GM12891 (cell line): ENCODE measurements around the gene ZFP36L2.
"Not testable (repeated sequence)": the region's sequence is repeated elsewhere in the genome, so short reads cannot be mapped to it uniquely, and the experiment has no call there.

Experiments
- DNase-seq: peaks from one replicate; pipeline ENCODE4 v3.0.0; 2011; ENCODE audit warnings: low spot score; ENCODE audit not compliant: insufficient read length
- FAIRE-seq: peaks from 2 replicates; lab custom pipeline; 2011; peaks lifted over from hg19 to GRCh38; lab: Jason Lieb, UNC
- PAX5 ChIP-seq: IDR thresholded peaks from 2 replicates; pipeline ENCODE4 v1.6.1; 2011; ENCODE audit warnings: low read length, moderate library complexity, mild to moderate bottlenecking; ENCODE audit not compliant: insufficient read depth, severe bottlenecking
- POLR2A ChIP-seq: IDR thresholded peaks from 2 replicates; pipeline ENCODE4 v1.6.1; 2011; ENCODE audit warnings: low read depth, low read length, control low read depth
- POLR2AphosphoS5 ChIP-seq: IDR thresholded peaks from 2 replicates; pipeline ENCODE4 v1.6.1; 2011; ENCODE audit warnings: low read depth, low read length, control low read depth
- POU2F2 ChIP-seq: IDR thresholded peaks from 2 replicates; pipeline ENCODE4 v1.6.1; 2011; ENCODE audit warnings: low read depth, mild to moderate bottlenecking, control low read depth, low read length, moderate library complexity
- SPI1 ChIP-seq: IDR thresholded peaks from 2 replicates; pipeline ENCODE4 v1.6.1; 2011; ENCODE audit warnings: low read depth, low read length, control low read depth
- TAF1 ChIP-seq: IDR thresholded peaks from 2 replicates; pipeline ENCODE4 v1.6.1; 2011; ENCODE audit warnings: low read depth, low read length, control low read depth

ZFP36L2 gene

DNA sequence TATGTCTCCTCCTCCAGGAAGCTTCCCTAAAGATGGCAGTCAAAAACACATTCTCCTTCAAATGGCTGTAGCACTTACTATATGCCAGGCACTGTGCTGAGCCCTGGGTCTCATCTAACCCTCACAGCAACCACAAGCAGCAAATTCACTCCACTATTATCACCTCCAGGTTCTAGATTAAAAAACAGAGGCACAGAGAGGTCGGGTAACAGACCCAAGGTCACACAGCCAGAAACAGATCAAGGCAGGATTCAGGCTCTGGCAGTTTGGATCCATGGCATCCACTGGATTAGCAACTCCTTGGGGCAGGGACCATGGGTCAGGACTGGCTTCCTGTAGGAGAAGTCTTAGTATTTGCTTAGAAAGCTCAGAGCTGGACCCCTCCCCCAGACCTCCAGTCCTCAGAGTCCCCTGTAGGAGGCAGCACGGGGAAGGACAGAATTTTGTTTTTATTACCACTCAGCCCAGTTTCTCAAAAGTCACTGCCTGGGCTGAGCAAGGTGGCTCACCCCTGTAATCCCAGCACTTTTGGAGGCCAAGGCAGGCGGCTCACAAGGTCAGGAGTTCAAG, 34.4 kb downstream of the ZFP36L2 start:
- DNase-seq (no peak), FAIRE-seq (no peak)
- TF ChIP-seq POU2F2, result no peak
- no peak for TF ChIP-seq POLR2AphosphoS5
- TF ChIP-seq SPI1, result no peak
- no peak for TF ChIP-seq TAF1
- TF ChIP-seq PAX5, result no peak
- no peak for TF ChIP-seq POLR2A

DNA sequence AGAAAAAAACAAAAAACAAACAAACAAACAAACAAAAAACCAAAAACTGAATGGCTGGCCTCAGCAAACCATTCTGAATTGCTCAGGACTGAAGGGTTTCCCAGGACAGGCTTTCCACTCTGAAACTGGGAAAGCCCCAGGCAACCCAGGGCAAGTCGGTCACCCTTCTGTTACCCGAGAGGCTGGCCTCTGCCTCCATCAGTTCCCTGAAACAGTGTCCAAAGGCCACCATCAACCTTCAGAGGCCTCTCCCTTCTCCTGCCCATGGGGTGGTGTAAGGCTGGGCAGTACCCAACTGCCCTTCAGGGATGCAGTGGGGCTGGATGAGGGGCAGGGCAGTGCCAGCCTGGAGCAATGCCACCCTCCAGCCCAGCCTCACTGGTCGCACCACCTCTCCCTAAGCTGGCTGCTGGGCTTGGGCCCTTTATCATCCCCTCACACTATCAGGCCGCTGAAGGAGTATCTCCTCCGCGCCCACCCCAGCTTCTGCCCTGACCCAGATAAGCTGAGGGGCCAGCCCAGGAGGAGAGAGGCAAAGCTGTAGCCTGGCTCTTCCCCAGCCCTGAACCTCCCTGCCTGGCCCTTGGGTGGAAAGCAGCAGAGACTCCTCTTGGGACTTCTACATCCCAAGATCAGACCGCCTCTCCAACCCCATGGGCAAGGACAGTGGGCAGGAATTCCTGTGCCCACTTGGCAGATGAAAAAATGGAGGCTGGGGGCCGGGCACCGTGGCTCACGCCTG, 35.9 kb downstream of the ZFP36L2 start:
- FAIRE-seq, result no peak
- no peak for DNase-seq
- no peak for TF ChIP-seq POLR2A
- TF ChIP-seq SPI1, result no peak
- TF ChIP-seq POU2F2, result no peak
- no peak for TF ChIP-seq PAX5
- no peak for TF ChIP-seq POLR2AphosphoS5
- TF ChIP-seq TAF1, result no peak

- FAIRE-seq, DNase-seq: not testable (repeated sequence)
These were observed 36.5 kb downstream of the ZFP36L2 start for GRCh38 chr2:43189861-43190260.

DNA sequence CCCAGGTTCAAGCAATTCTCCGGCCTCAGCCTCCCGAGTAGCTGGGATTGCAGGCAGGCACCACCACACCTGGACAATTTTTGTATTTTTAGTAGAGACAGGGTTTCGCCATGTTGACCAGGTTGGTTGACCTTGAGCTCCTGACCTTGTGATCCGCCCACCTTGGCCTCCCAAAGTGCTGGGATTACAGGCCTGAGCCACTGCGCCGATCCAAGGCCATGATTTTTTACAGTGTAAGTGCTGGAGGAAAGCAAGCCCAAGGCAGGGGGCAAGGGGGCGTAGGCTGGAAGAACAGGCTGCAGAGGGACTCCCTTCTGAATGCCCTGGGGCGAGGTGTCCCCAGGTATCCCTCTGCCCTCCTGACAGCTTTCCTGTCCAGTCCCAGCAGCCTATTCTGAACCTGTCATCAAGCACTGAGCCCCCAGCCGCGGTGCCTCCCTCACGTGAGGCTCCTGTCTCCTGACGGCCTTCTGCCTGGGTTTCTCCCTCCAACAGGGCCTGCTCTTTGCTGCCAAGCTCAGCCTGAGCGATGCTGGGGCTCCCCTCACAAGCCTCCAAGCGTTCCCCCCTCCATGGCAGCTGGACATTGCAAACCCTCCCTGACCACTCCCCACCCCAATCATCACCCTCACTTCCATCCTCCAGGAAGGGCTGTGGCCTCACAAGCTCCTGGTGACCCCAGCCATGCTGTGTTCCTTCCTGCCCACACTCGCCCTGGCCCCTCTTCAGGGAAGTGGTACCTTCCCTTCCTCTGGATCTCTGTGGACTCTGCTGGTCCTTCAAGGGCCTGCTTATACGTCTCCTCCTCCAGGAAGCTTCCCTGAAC, 37.6 kb downstream of the ZFP36L2 start:
- TF ChIP-seq TAF1 (no peak), SPI1 (no peak), POLR2AphosphoS5 (no peak), PAX5 (no peak), POLR2A (no peak), POU2F2 (no peak)
- no peak for DNase-seq
- no peak for FAIRE-seq

- TF ChIP-seq SPI1 (no peak), PAX5 (no peak), POU2F2 (no peak), POLR2A (no peak), TAF1 (no peak), POLR2AphosphoS5 (no peak)
- FAIRE-seq, result no peak
- no peak for DNase-seq
These were observed 39.6 kb downstream of the ZFP36L2 start for GRCh38 chr2:43186679-43187374.

DNA sequence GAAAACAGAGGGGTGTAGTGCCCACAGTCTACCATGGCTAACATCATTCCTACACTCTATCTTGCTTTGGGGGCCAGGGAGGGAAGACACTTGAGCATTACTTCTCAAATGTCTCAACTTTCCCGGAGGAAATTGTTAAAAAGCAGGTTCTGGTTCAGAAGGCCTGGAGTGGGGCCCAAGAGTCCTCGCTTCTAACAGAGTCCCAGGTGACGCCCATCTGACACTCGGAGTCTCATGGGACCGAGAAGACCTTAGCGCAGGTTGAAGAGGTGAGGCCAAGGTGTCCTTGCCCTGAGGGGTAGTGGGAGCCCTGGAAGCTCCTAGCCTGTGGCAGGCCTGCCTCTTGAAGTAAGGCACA, 40.1 kb downstream of the ZFP36L2 start:
- FAIRE-seq (no peak), DNase-seq (no peak)
- no peak for TF ChIP-seq POLR2A

GRCh38 chr2:43185146-43185545, 41.3 kb downstream of the ZFP36L2 start:
- no peak for DNase-seq
- no peak for TF ChIP-seq PAX5
- no peak for TF ChIP-seq SPI1
- TF ChIP-seq POU2F2, result no peak
- TF ChIP-seq TAF1, result no peak
- no peak for TF ChIP-seq POLR2AphosphoS5
- no peak for TF ChIP-seq POLR2A
- no peak for FAIRE-seq

DNA sequence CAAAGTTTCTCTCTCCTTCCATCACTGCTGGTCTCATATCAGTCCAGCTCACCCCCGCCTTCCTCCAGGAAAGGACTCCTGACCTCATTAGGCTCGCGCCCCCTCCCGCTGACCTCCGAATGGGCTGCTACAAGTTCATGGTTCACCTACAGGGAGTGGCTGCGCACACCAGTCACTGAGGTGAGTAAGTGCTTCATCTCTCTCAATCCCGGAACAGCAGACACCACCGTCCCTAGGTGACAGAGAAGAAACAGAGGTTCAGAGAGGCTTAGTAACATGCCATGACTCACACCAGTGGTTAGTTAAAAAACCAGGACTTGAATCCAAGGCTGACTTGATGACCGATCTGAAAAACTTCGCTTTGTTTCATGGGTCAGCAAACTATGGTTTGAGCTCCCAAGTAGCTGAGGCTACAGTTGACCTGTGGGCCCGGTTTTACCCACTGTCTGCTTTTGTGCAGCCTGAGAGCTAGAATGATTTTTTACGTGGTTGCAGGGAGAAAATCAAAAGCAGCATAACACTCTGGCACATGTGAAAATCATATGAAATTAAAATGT, 42.0 kb downstream of the ZFP36L2 start:
- FAIRE-seq (no peak), DNase-seq (no peak)
- TF ChIP-seq PAX5 (no peak), POLR2A (no peak), POLR2AphosphoS5 (no peak), SPI1 (no peak), TAF1 (no peak), POU2F2 (no peak)

- DNase-seq, result no peak
These were observed 42.7 kb downstream of the ZFP36L2 start for GRCh38 chr2:43183743-43184142.

More at GRCh38 chr2:43183743-43184142, 42.7 kb downstream of the ZFP36L2 start:
- no peak for TF ChIP-seq PAX5
- no peak for TF ChIP-seq POLR2A
- TF ChIP-seq POLR2AphosphoS5, result no peak
- no peak for TF ChIP-seq POU2F2
- no peak for TF ChIP-seq TAF1
- no peak for TF ChIP-seq SPI1
- FAIRE-seq, result no peak
